IMR-90 (cell line): ENCODE data around the gene DPYD. TPM values are rescaled to one million over a fixed set of nuclear protein-coding genes. Genes with fewer than 3 reads are reported as not detected.

Experiments
- ATAC-seq: fragments of 200-7000 bp; cut with Tn5 transposase; 2 replicates; pipeline ENCODE4 v1.9.1; 2020; ENCODE audit warnings: low read depth, mild to moderate bottlenecking, moderate library complexity
- BruUV-seq: library from RNA; stranded (reverse); fragments of 400-500 nt; replicated peaks from 2 replicates; lab custom pipeline; 2021; lab: Mats Ljungman, UMichigan
- CTCF ChIA-PET: fragments of 300-600 bp; formaldehyde crosslinking; extraction: SDS; loops from one replicate; lab custom pipeline; 2021; ENCODE audit warnings: antibody characterized with exemption; lab: Yijun Ruan, JAX
- POLR2A ChIA-PET: fragments of 300-600 bp; sonication (Branson Sonifier 250); formaldehyde crosslinking; loops from one replicate; lab custom pipeline; 2022; ENCODE audit warnings: antibody characterized with exemption; ENCODE audit not compliant: unreplicated experiment; lab: Charles Lee
- DNase-seq: peaks from one replicate; pipeline ENCODE4 v3.0.0; 2013
- H2AFZ ChIP-seq: replicated peaks from 2 replicates; pipeline ENCODE3; 2013; ENCODE audit warnings: low read length, mild to moderate bottlenecking; ENCODE audit not compliant: poor library complexity
- H2AK5ac ChIP-seq: 2 replicates; pipeline ENCODE4 v1.6.1; 2013; ENCODE audit warnings: low read depth, low read length, inconsistent platforms
- H2AK9ac ChIP-seq: replicated peaks from 2 replicates; pipeline ENCODE3; 2013; ENCODE audit warnings: mild to moderate bottlenecking, low read depth, low read length, moderate library complexity; ENCODE audit not compliant: poor library complexity
- H2BK120ac ChIP-seq: 2 replicates; pipeline ENCODE4 v1.6.1; 2013; ENCODE audit warnings: low read depth, low read length, inconsistent platforms
- H2BK15ac ChIP-seq: 3 replicates; pipeline ENCODE4 v1.6.1; 2013; ENCODE audit warnings: low read depth, low read length, inconsistent platforms
- H2BK20ac ChIP-seq: 2 replicates; pipeline ENCODE4 v1.6.1; 2013; ENCODE audit warnings: low read depth, mild to moderate bottlenecking, inconsistent platforms, low read length, moderate library complexity
- H2BK5ac ChIP-seq: 2 replicates; pipeline ENCODE4 v1.6.1; 2013; ENCODE audit warnings: mild to moderate bottlenecking, low read depth, low read length, inconsistent platforms; ENCODE audit not compliant: poor library complexity, severe bottlenecking
- H3K14ac ChIP-seq: replicated peaks from 2 replicates; pipeline ENCODE4 v1.6.1; 2013; ENCODE audit warnings: low read depth, low read length, inconsistent platforms
- H3K18ac ChIP-seq: 2 replicates; pipeline ENCODE4 v1.6.1; 2013; ENCODE audit warnings: low read depth, low read length, control low read depth
- H3K23ac ChIP-seq: 2 replicates; pipeline ENCODE4 v1.6.1; 2013; ENCODE audit warnings: low read depth, low read length, inconsistent platforms
- H3K27ac ChIP-seq: 2 replicates; pipeline ENCODE4 v1.5.1; 2013; ENCODE audit warnings: mild to moderate bottlenecking, control low read depth, low read length; ENCODE audit not compliant: insufficient read depth
- H3K27me3 ChIP-seq: 2 replicates; pipeline ENCODE4 v1.6.1; 2013; ENCODE audit warnings: low read length; ENCODE audit not compliant: control insufficient read depth, insufficient read depth
- H3K36me3 ChIP-seq: 2 replicates; pipeline ENCODE4 v1.6.1; 2013; ENCODE audit warnings: low read length, mixed read lengths; ENCODE audit not compliant: control insufficient read depth, insufficient read depth
- H3K4ac ChIP-seq: 2 replicates; pipeline ENCODE4 v1.6.1; 2013; ENCODE audit warnings: low read depth, low read length, inconsistent platforms
- H3K4me1 ChIP-seq: 2 replicates; pipeline ENCODE4 v1.6.1; 2013; ENCODE audit warnings: low read length, mixed read lengths; ENCODE audit not compliant: control insufficient read depth, insufficient read depth
- H3K4me2 ChIP-seq: 2 replicates; pipeline ENCODE4 v1.6.1; 2013; ENCODE audit warnings: low read depth, mild to moderate bottlenecking, control low read depth, low read length, moderate library complexity
- H3K4me3 ChIP-seq: 2 replicates; pipeline ENCODE4 v1.5.1; 2013; ENCODE audit warnings: low read depth, mild to moderate bottlenecking, control low read depth, low read length, moderate library complexity; ENCODE audit not compliant: insufficient read depth
- H3K56ac ChIP-seq: 2 replicates; pipeline ENCODE4 v1.6.1; 2013; ENCODE audit warnings: low read length, inconsistent platforms; ENCODE audit not compliant: insufficient read depth; ENCODE audit errors: extremely low read depth
- H3K79me1 ChIP-seq, 2 experiments: 2 replicates each; pipeline ENCODE4 v1.6.1; 2013; ENCODE audit warnings: low read length in 2 of 2, inconsistent platforms in 1 of 2, low read depth in 1 of 2
- H3K9ac ChIP-seq: 2 replicates; pipeline ENCODE4 v1.6.1; 2013; ENCODE audit warnings: low read depth, low read length, control low read depth
- H3K9me1 ChIP-seq: 2 replicates; pipeline ENCODE4 v1.6.1; 2013; ENCODE audit warnings: low read length, inconsistent platforms; ENCODE audit not compliant: insufficient read depth
- H3K9me3 ChIP-seq: 2 replicates; pipeline ENCODE4 v1.6.1; 2013; ENCODE audit warnings: low read length; ENCODE audit not compliant: control insufficient read depth, insufficient read depth
- H4K20me1 ChIP-seq: 2 replicates; pipeline ENCODE4 v1.6.1; 2013; ENCODE audit warnings: low read length, inconsistent platforms; ENCODE audit not compliant: insufficient read depth
- H4K5ac ChIP-seq: 2 replicates; pipeline ENCODE4 v1.6.1; 2013; ENCODE audit warnings: mild to moderate bottlenecking, low read depth, low read length, control low read depth
- H4K8ac ChIP-seq, 2 experiments: 2 replicates each; pipeline ENCODE4 v1.6.1; 2013; ENCODE audit warnings: low read depth in 2 of 2, low read length in 2 of 2, control low read depth in 1 of 2, inconsistent platforms in 1 of 2
- H4K91ac ChIP-seq: 2 replicates; pipeline ENCODE4 v1.6.1; 2013; ENCODE audit warnings: low read depth, low read length, inconsistent platforms; ENCODE audit not compliant: insufficient read depth
- BHLHE40 ChIP-seq: fragments of 150-350 bp; IDR thresholded peaks from 2 replicates; pipeline ENCODE4 v1.6.1; 2016; ENCODE audit warnings: mild to moderate bottlenecking, low read depth, low read length
- CEBPB ChIP-seq: IDR thresholded peaks from 2 replicates; pipeline ENCODE4 v1.6.1; 2012; ENCODE audit warnings: low read depth, low read length, improper control_type of control experiment
- CHD1 ChIP-seq: IDR thresholded peaks from 2 replicates; pipeline ENCODE4 v1.6.1; 2012; ENCODE audit warnings: low read depth, low read length, improper control_type of control experiment
- FOS ChIP-seq: fragments of 150-350 bp; IDR thresholded peaks from 2 replicates; pipeline ENCODE4 v1.6.1; 2016; ENCODE audit warnings: low read depth, low read length
- MAFK ChIP-seq: IDR thresholded peaks from 2 replicates; pipeline ENCODE4 v1.6.1; 2012; ENCODE audit warnings: low read depth, low read length, improper control_type of control experiment
- MAZ ChIP-seq: IDR thresholded peaks from 2 replicates; pipeline ENCODE4 v1.6.1; 2012; ENCODE audit warnings: low read depth, mild to moderate bottlenecking, low read length, improper control_type of control experiment, moderate library complexity, borderline replicate concordance
- MXI1 ChIP-seq: IDR thresholded peaks from 2 replicates; pipeline ENCODE4 v1.6.1; 2012; ENCODE audit warnings: low read depth, mild to moderate bottlenecking, low read length, moderate library complexity, borderline replicate concordance
- NFE2L2 ChIP-seq: fragments of 150-350 bp; IDR thresholded peaks from 2 replicates; pipeline ENCODE4 v1.6.1; 2016; ENCODE audit warnings: low read depth, mild to moderate bottlenecking, low read length
- POLR2A ChIP-seq: IDR thresholded peaks from 2 replicates; pipeline ENCODE4 v1.6.1; 2012; ENCODE audit warnings: mild to moderate bottlenecking, low read depth, low read length
- RAD21 ChIP-seq: IDR thresholded peaks from 2 replicates; pipeline ENCODE4 v1.6.1; 2012; ENCODE audit warnings: low read length, improper control_type of control experiment
- RCOR1 ChIP-seq: IDR thresholded peaks from 2 replicates; pipeline ENCODE4 v1.6.1; 2012; ENCODE audit warnings: mild to moderate bottlenecking, low read length, improper control_type of control experiment; ENCODE audit not compliant: insufficient replicate concordance
- RFX5 ChIP-seq: IDR thresholded peaks from 2 replicates; pipeline ENCODE4 v1.8.0; 2012; ENCODE audit warnings: low read depth, mild to moderate bottlenecking, low read length, moderate library complexity
- SMC3 ChIP-seq: fragments of 150-350 bp; IDR thresholded peaks from 2 replicates; pipeline ENCODE4 v1.6.1; 2016; ENCODE audit warnings: low read depth, mild to moderate bottlenecking, antibody characterized with exemption, low read length, moderate library complexity
- USF2 ChIP-seq: fragments of 150-350 bp; IDR thresholded peaks from 2 replicates; pipeline ENCODE4 v1.6.1; 2017; ENCODE audit warnings: mild to moderate bottlenecking, antibody characterized with exemption, low read length, low read depth
- WGBS, 2 experiments: methylation state at CpG; one replicate each; pipeline versions ENCODE4 v1.1.5 to v1.1.7; 2013; ENCODE audit warnings: missing lambda C conversion rate in 2 of 2; ENCODE audit not compliant: insufficient read length in 1 of 2; ENCODE audit errors: extremely low coverage in 2 of 2; 5-methylcytosine and 5-hydroxymethylcytosine counted together
- dilution Hi-C: fragments of 300-500 bp; cut with HindIII; formaldehyde crosslinking; loops from one replicate; pipeline ENCODE4 v1.14.3; 2018; ENCODE audit warnings: low sequenced_read_pairs; ENCODE audit not compliant: unreplicated experiment
- in situ Hi-C: fragments of 300-500 bp; cut with MboI; formaldehyde crosslinking; loops from 3 replicates; pipeline ENCODE4 v1.14.3; 2019; ENCODE audit warnings: low sequenced_read_pairs, inconsistent platforms, mixed read lengths
- intact Hi-C: fragments of 100-400 bp; cut with micrococcal nuclease; formaldehyde crosslinking; loops from 2 replicates; pipeline ENCODE4 v1.10.0; 2022
- polyA plus RNA-seq, 3 experiments: library from polyadenylated mRNA; depleted of rRNA; stranded (reverse); fragments of >200 nt; gene quantifications; 2 replicates each; pipeline ENCODE4 v1.2.3, GENCODE V29; 2012; ENCODE audit warnings: low replicate concordance in 1 of 3
- total RNA-seq: library from RNA; depleted of rRNA; stranded (reverse); fragments of >200 nt; gene quantifications from 2 replicates; pipeline ENCODE4 v1.2.3, GENCODE V29; 2012
- TF ChIP-seq, protein P1 (sequence below): conservative IDR thresholded peaks from 2 replicates; pipeline ENCODE4 v1.5.1; 2012; ENCODE audit warnings: mild to moderate bottlenecking, low read depth, low read length, improper control_type of control experiment
- TF ChIP-seq, protein P2 (sequence below): fragments of 150-350 bp; IDR thresholded peaks from 2 replicates; pipeline ENCODE4 v1.6.1; 2016; ENCODE audit warnings: low read depth, mild to moderate bottlenecking, low read length, moderate library complexity, borderline replicate concordance

The DPYD gene
- total and polyA plus RNA-seq, 2 of the 4 experiments (the other 2 are of a cell fraction), result 9.3 to 47.3 TPM

- H3K27me3 ChIP-seq, result no peaks in the 10 kb centered on the region
- H4K5ac ChIP-seq, result no peak overlapping the region
- ChIA-PET CTCF (no interaction called here), POLR2A (no interaction called here)
- 100% methylated on average over 2 of the region's 7 CpGs; no CpG with 5 or more reads in 1 of the 2 experiments for WGBS, 2 experiments
- H3K36me3 ChIP-seq, result 0 out of 2 replicates have a peak, but pooled peaks cover 2% of the 10 kb centered on the region
- no peak overlapping the region for H2BK120ac ChIP-seq
- H3K4me1 ChIP-seq, result no peaks in the 10 kb centered on the region
- in situ Hi-C loops, result no loop called here
- H3K79me1 ChIP-seq, result no peaks in the 10 kb centered on the region; a peak in 1 of 4 replicates
- no peaks in the 10 kb centered on the region for H4K20me1 ChIP-seq
- no peak overlapping the region for H3K56ac ChIP-seq
- no peak for ATAC-seq
- no peak overlapping the region for H3K4ac ChIP-seq
- no peak overlapping the region for H2BK20ac ChIP-seq
- H3K9ac ChIP-seq, result no peak overlapping the region
- no peak overlapping the region for H3K23ac ChIP-seq
- intact Hi-C loops, result no loop called here
- dilution Hi-C loops, result no loop called here
- no peak overlapping the region for H3K18ac ChIP-seq
- no peak overlapping the region for H3K4me3 ChIP-seq
- no peak overlapping the region for H3K4me2 ChIP-seq
- H2AFZ ChIP-seq, result no peak overlapping the region
- DNase-seq, result no peak
- no peak overlapping the region for H2BK15ac ChIP-seq
- H3K9me1 ChIP-seq, result no peaks in the 10 kb centered on the region; the same call in 1 of the 2 replicates
- no peak overlapping the region for H2AK9ac ChIP-seq
- no peak overlapping the region for H3K27ac ChIP-seq
- no peak overlapping the region for H4K91ac ChIP-seq
- H2BK5ac ChIP-seq, result no peak overlapping the region
- H2AK5ac ChIP-seq, result no peak overlapping the region
- no peak for TF ChIP-seq BHLHE40
- no peak for TF ChIP-seq RCOR1
- no peak for TF ChIP-seq CEBPB
- TF ChIP-seq RAD21, result no peak
- TF ChIP-seq USF2, result no peak
- no peak for TF ChIP-seq MAFK
- TF ChIP-seq FOS, result no peak
- TF ChIP-seq, protein P1, sequence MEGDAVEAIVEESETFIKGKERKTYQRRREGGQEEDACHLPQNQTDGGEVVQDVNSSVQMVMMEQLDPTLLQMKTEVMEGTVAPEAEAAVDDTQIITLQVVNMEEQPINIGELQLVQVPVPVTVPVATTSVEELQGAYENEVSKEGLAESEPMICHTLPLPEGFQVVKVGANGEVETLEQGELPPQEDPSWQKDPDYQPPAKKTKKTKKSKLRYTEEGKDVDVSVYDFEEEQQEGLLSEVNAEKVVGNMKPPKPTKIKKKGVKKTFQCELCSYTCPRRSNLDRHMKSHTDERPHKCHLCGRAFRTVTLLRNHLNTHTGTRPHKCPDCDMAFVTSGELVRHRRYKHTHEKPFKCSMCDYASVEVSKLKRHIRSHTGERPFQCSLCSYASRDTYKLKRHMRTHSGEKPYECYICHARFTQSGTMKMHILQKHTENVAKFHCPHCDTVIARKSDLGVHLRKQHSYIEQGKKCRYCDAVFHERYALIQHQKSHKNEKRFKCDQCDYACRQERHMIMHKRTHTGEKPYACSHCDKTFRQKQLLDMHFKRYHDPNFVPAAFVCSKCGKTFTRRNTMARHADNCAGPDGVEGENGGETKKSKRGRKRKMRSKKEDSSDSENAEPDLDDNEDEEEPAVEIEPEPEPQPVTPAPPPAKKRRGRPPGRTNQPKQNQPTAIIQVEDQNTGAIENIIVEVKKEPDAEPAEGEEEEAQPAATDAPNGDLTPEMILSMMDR, result no peak
- no peak for TF ChIP-seq RFX5
- TF ChIP-seq NFE2L2, result no peak
- TF ChIP-seq SMC3, result no peak
- TF ChIP-seq POLR2A, result no peak
- TF ChIP-seq CHD1, result no peak
- no peak for TF ChIP-seq MAZ
- no peak for TF ChIP-seq MXI1
- TF ChIP-seq, protein P2, sequence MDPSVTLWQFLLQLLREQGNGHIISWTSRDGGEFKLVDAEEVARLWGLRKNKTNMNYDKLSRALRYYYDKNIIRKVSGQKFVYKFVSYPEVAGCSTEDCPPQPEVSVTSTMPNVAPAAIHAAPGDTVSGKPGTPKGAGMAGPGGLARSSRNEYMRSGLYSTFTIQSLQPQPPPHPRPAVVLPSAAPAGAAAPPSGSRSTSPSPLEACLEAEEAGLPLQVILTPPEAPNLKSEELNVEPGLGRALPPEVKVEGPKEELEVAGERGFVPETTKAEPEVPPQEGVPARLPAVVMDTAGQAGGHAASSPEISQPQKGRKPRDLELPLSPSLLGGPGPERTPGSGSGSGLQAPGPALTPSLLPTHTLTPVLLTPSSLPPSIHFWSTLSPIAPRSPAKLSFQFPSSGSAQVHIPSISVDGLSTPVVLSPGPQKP, result no peak
- no TSS peak for BruUV-seq
- no peak overlapping the region for H4K8ac ChIP-seq
- H3K14ac ChIP-seq, result no peak overlapping the region
- H3K9me3 ChIP-seq, result no peaks in the 10 kb centered on the region; the same call in 1 of the 2 replicates
These were observed 412.1 kb downstream of the DPYD start for GRCh38 chr1:97508653-97509218.
